CD14-positive monocyte (primary cell): ENCODE results near the gene ITPKB. TPM values are rescaled to one million over a fixed set of nuclear protein-coding genes. Genes with fewer than 3 reads are reported as not detected.

Source experiments
- DNase-seq, 3 donors: peaks; one replicate each; pipeline ENCODE4 v3.0.0-alpha.2; 2011 to 2022
- H2AFZ ChIP-seq: 2 replicates; pipeline ENCODE4 v1.6.0; 2012; ENCODE audit warnings: mild to moderate bottlenecking, low read depth, low read length, inconsistent platforms; ENCODE audit not compliant: insufficient read depth, poor library complexity, severe bottlenecking
- H3K27ac ChIP-seq, 2 donors: 1 replicate in 1 of 2; 2 replicates in 1 of 2; pipeline ENCODE4 v1.5.1; 2012 to 2013; ENCODE audit warnings: low read length in 2 of 2, control low read depth in 1 of 2, inconsistent platforms in 1 of 2, low read depth in 1 of 2, mild to moderate bottlenecking in 1 of 2
- H3K27me3 ChIP-seq, 2 donors: one replicate each; pipeline versions ENCODE4 v1.6.0 to v1.6.1; 2011 to 2013; ENCODE audit warnings: low read length in 2 of 2; ENCODE audit not compliant: control insufficient read depth in 2 of 2, insufficient read depth in 2 of 2
- H3K36me3 ChIP-seq, 2 donors: replicated peaks in 1 of 2; 1 replicate in 1 of 2; 2 replicates in 1 of 2; pipeline versions ENCODE4 v1.5.1 to v1.6.1; 2012 to 2013; ENCODE audit warnings: low read length in 2 of 2, control low read depth in 1 of 2, inconsistent platforms in 1 of 2, mild to moderate bottlenecking in 1 of 2; ENCODE audit not compliant: insufficient read depth in 2 of 2, control insufficient read depth in 1 of 2
- H3K4me1 ChIP-seq, 2 donors: 1 replicate in 1 of 2; 2 replicates in 1 of 2; pipeline versions ENCODE4 v1.5.1 to v1.6.1; 2012 to 2013; ENCODE audit warnings: low read length in 2 of 2, control low read depth in 1 of 2, inconsistent platforms in 1 of 2, mild to moderate bottlenecking in 1 of 2, moderate library complexity in 1 of 2; ENCODE audit not compliant: insufficient read depth in 2 of 2, control insufficient read depth in 1 of 2
- H3K4me2 ChIP-seq: replicated peaks from 2 replicates; pipeline ENCODE3; 2012; ENCODE audit warnings: low read length, moderate library complexity, mild to moderate bottlenecking; ENCODE audit not compliant: poor library complexity, severe bottlenecking; ENCODE audit errors: extremely low read depth
- H3K4me3 ChIP-seq, 3 experiments: fragments of 200-600 bp in 1 of 3; sonication (generic) in 1 of 3; replicated peaks in 1 of 3; 1 replicate in 2 of 3; 2 replicates in 1 of 3; pipeline ENCODE4 v1.5.1; 2011 to 2013; ENCODE audit warnings: low read length in 3 of 3, mild to moderate bottlenecking in 3 of 3, control low read depth in 2 of 3, low read depth in 2 of 3, inconsistent platforms in 1 of 3, moderate library complexity in 1 of 3
- H3K79me2 ChIP-seq: 2 replicates; pipeline ENCODE4 v1.6.0; 2012; ENCODE audit warnings: mild to moderate bottlenecking, control low read depth, inconsistent platforms, low read length, moderate library complexity; ENCODE audit not compliant: insufficient read depth
- H3K9ac ChIP-seq: 2 replicates; pipeline ENCODE4 v1.6.0; 2017; ENCODE audit warnings: low read length, mild to moderate bottlenecking; ENCODE audit not compliant: insufficient read depth, poor library complexity, severe bottlenecking
- H3K9me3 ChIP-seq, 2 donors: replicated peaks in 1 of 2; 1 replicate in 1 of 2; 2 replicates in 1 of 2; pipeline versions ENCODE4 v1.5.1 to v1.6.1; 2012 to 2013; ENCODE audit warnings: low read length in 2 of 2, control low read depth in 1 of 2; ENCODE audit not compliant: control insufficient read depth in 1 of 2, insufficient read depth in 1 of 2
- H4K20me1 ChIP-seq: 2 replicates; pipeline ENCODE4 v1.6.0; 2012; ENCODE audit warnings: mild to moderate bottlenecking, low read length, control low read depth, moderate library complexity; ENCODE audit not compliant: insufficient read depth
- H3K27ac Mint-ChIP-seq, 7 donors: one replicate each; pipeline ENCODE4 v1.8.0; 2020; ENCODE audit warnings: mild to moderate bottlenecking in 7 of 7, mixed read lengths in 7 of 7, moderate library complexity in 6 of 7, inconsistent platforms in 2 of 7
- H3K27me3 Mint-ChIP-seq, 3 donors: one replicate each; pipeline ENCODE4 v1.8.0; 2021 to 2022; ENCODE audit warnings: low read depth in 3 of 3, mild to moderate bottlenecking in 3 of 3, mixed read lengths in 3 of 3, moderate library complexity in 3 of 3, inconsistent platforms in 1 of 3
- H3K36me3 Mint-ChIP-seq, 2 donors: one replicate each; pipeline ENCODE4 v1.8.0; 2020; ENCODE audit warnings: mixed read lengths in 2 of 2, inconsistent platforms in 1 of 2, mild to moderate bottlenecking in 1 of 2
- H3K4me1 Mint-ChIP-seq: one replicate; pipeline ENCODE4 v1.8.0; 2020; ENCODE audit warnings: mild to moderate bottlenecking, mixed read lengths
- H3K4me3 Mint-ChIP-seq, 2 donors: one replicate each; pipeline ENCODE4 v1.8.0; 2020; ENCODE audit warnings: mild to moderate bottlenecking in 2 of 2, mixed read lengths in 2 of 2, moderate library complexity in 1 of 2
- H3K9me3 Mint-ChIP-seq, 7 donors: one replicate each; pipeline ENCODE4 v1.8.0; 2020 to 2022; ENCODE audit warnings: mixed read lengths in 7 of 7, mild to moderate bottlenecking in 6 of 7, moderate library complexity in 6 of 7, inconsistent platforms in 2 of 7
- CTCF ChIP-seq: fragments of 200-600 bp; IDR thresholded peaks from one replicate; pipeline ENCODE4 v1.8.0; 2022; ENCODE audit warnings: antibody characterized with exemption, mild to moderate bottlenecking
- WGBS: methylation state at CpG from one replicate; pipeline ENCODE4 v1.1.5; 2013; ENCODE audit warnings: missing lambda C conversion rate; ENCODE audit not compliant: insufficient coverage; 5-methylcytosine and 5-hydroxymethylcytosine counted together
- intact Hi-C, 2 donors: fragments of 100-400 bp; cut with micrococcal nuclease; formaldehyde crosslinking; loops; one replicate each; pipeline versions ENCODE4 v1.15.0 to v1.15.1; 2023
- polyA plus RNA-seq, 3 donors: library from polyadenylated mRNA; depleted of rRNA in 1 of 3; unstranded in 2 of 3; stranded (reverse) in 1 of 3; fragments of 300-500 nt in 2 of 3; fragments of >200 nt in 1 of 3; fragmentation: Illumina TruSeq in 2 of 3; gene quantifications; 1 replicate in 2 of 3; 2 replicates in 1 of 3; pipeline ENCODE4 v1.2.3, GENCODE V29; 2012 to 2021

Gene ITPKB
- polyA plus RNA-seq, 3 donors: 7.3 to 14.4 (median 10.2) TPM

- intact Hi-C loops: no loop called here
- no peak for TF ChIP-seq CTCF
- H3K9ac ChIP-seq: no peak overlapping the region
- H3K9me3 ChIP-seq: no peaks in the 10 kb centered on the region
- peaks cover 58% of the 10 kb centered on the region for H3K79me2 ChIP-seq
- no peak overlapping the region for H2AFZ ChIP-seq
- no peak overlapping the region for H3K4me2 ChIP-seq
- peaks cover 79% of the 10 kb centered on the region for H3K4me1 Mint-ChIP-seq
- H3K27me3 ChIP-seq: no peaks in the 10 kb centered on the region
- peaks cover 0 to 3% of the 10 kb centered on the region in 2 donors for H3K36me3 ChIP-seq
- H3K27me3 Mint-ChIP-seq: peaks cover 0 to 5% (median 4%) of the 10 kb centered on the region in 3 donors
- H3K9me3 Mint-ChIP-seq: peaks cover 0 to 2% (median 0%) of the 10 kb centered on the region in 7 donors
- H3K27ac ChIP-seq: peak overlapping the region in 1 of 2 donors; percentile 94
- H3K4me3 ChIP-seq: no peak overlapping the region
- H3K4me3 Mint-ChIP-seq: no peak overlapping the region
- H3K4me1 ChIP-seq: peaks cover 63 to 81% of the 10 kb centered on the region in 2 donors
- H3K36me3 Mint-ChIP-seq: peaks cover 39 to 43% of the 10 kb centered on the region in 2 donors
- WGBS: 100% methylated on average over 2 of the region's 10 CpGs
- H4K20me1 ChIP-seq: no peaks in the 10 kb centered on the region
- H3K27ac Mint-ChIP-seq: peak overlapping the region in 5 of 7 donors; percentile 37 to 82 (median 72)
- no peak for DNase-seq
Observed at GRCh38 chr1:226657895-226658545, 81.1 kb downstream of the ITPKB start.

DNA sequence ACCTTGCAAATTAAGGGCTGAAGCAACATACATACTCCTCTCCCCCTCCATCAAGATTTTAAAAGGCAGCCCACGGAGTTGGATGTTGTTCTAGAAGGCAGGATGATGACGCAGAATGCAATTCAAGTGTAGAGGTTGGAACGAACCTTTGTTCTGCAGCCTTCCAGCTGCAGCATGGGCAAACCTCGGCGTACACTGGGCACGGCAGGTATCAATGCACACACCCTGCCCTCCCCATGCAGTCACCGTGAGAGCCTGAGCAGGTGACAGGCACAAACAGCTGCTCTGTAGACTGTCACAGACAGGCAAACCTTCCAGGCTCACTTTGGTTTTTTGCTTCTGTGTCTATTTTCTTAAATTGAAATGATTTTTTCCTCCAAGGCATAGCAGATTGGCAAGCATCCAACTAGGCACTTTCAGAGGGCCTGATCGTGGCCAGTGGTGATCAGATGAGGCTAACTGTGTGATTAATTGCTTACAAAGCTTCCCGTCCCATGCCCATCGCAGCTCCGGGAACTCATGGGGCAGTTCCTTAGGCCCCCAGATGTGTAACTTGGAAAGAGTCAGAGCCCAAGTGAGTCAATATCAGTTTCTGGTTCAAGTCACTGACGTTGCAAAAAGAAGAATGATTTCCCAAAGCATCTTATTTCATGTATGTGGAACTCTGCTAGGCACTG, 82.3 kb downstream of the ITPKB start:
- Mint-ChIP-seq H3K9me3 (peaks cover 0 to 2% (median 0%) of the 10 kb centered on the region in 7 donors), H3K4me3 (no peak overlapping the region), H3K36me3 (peaks cover 39 to 43% of the 10 kb centered on the region in 2 donors), H3K27me3 (peaks cover 0 to 5% (median 5%) of the 10 kb centered on the region in 3 donors), H3K4me1 (peaks cover 69% of the 10 kb centered on the region), H3K27ac (peak overlapping the region; percentile 14 to 98 (median 92))
- 53% methylated on average over 10 of the region's 12 CpGs for WGBS
- H3K36me3 ChIP-seq: peaks cover 0 to 3% of the 10 kb centered on the region in 2 donors
- TF ChIP-seq CTCF: no peak
- no peaks in the 10 kb centered on the region for H4K20me1 ChIP-seq
- intact Hi-C loops: no loop called here
- H3K9me3 ChIP-seq: no peaks in the 10 kb centered on the region
- peak overlapping the region; percentile 66 for H3K9ac ChIP-seq
- no peak overlapping the region for H3K4me3 ChIP-seq
- no peak overlapping the region for H3K4me2 ChIP-seq
- H3K27me3 ChIP-seq: no peaks in the 10 kb centered on the region
- peak overlapping the region; percentile 83 to 94 for H3K27ac ChIP-seq
- H2AFZ ChIP-seq: no peak overlapping the region
- peaks cover 52 to 72% of the 10 kb centered on the region in 2 donors for H3K4me1 ChIP-seq
- peaks cover 62% of the 10 kb centered on the region for H3K79me2 ChIP-seq
- DNase-seq: peak; percentile 44 to 78 (median 54)
